Endothelial cell (in vitro differentiated cells): ENCODE data around the gene LIM2. TPM values are rescaled to one million over a fixed set of nuclear protein-coding genes. Genes with fewer than 3 reads are reported as not detected.

Experiments
- total RNA-seq: library from RNA; stranded (reverse); fragmentation: NEBNext Ultra II Directional; extraction: Animal tissue kit (Norgen Biotek cat#: 25700); gene quantifications from one replicate; pipeline ENCODE4 v1.2.1, GENCODE V29; 2021; ENCODE audit not compliant: unreplicated experiment

Gene LIM2
- total RNA-seq, 1 donor from 2014 or later, result not detected

Other genes with a start within 250 kb of the LIM2 start
- not detected for gene SIGLEC7, start 245.7 kb downstream of the LIM2 start, total RNA-seq
- gene CD33, start 162.9 kb downstream of the LIM2 start, total RNA-seq, result 21.7 TPM
- 2.8 TPM for gene SIGLECL1, start 136.9 kb downstream of the LIM2 start, total RNA-seq
- gene IGLON5, start 76.3 kb downstream of the LIM2 start, total RNA-seq, result 114 TPM
- 5.9 TPM for gene VSIG10L, start 45.8 kb downstream of the LIM2 start, total RNA-seq
- gene ETFB, start 21.6 kb downstream of the LIM2 start, total RNA-seq, result 55.1 TPM
- gene CLDND2, start 19.0 kb downstream of the LIM2 start, total RNA-seq, result not detected
- gene NKG7, start 15.3 kb downstream of the LIM2 start, total RNA-seq, result not detected
- gene C19orf84, start 2.6 kb upstream of the LIM2 start, total RNA-seq, result 0.21 TPM
- not detected for gene SIGLEC10, start 29.7 kb upstream of the LIM2 start, total RNA-seq
- not detected for gene SIGLEC8, start 70.5 kb upstream of the LIM2 start, total RNA-seq
- gene CEACAM18, start 90.6 kb upstream of the LIM2 start, total RNA-seq, result not detected
- not detected for gene SIGLEC12, start 113.8 kb upstream of the LIM2 start, total RNA-seq
- gene SIGLEC6, start 143.7 kb upstream of the LIM2 start, total RNA-seq, result not detected
- 18.3 TPM for gene ZNF175, start 183.3 kb upstream of the LIM2 start, total RNA-seq
- gene SIGLEC5, start 242.4 kb upstream of the LIM2 start, total RNA-seq, result not detected